Lower leg skin (tissue), 4 donors: ENCODE measurements around the gene KIF26B. TPM values are rescaled to one million over a fixed set of nuclear protein-coding genes. Genes with fewer than 3 reads are reported as not detected.

Source experiments
- DNase-seq, 2 donors: peaks; one replicate each; pipeline ENCODE4 v3.0.0-alpha.2; 2019; ENCODE audit warnings: low spot score in 2 of 2
- H3K4me3 ChIP-seq: fragments of 200-600 bp; sonication (generic); 2 replicates; pipeline ENCODE4 v1.5.1; 2017; ENCODE audit warnings: mild to moderate bottlenecking, low read depth; ENCODE audit not compliant: poor library complexity, severe bottlenecking
- POLR2A ChIP-seq, 2 donors: fragments of 450-650 bp; IDR thresholded peaks; one replicate each; pipeline ENCODE4 v1.6.1; 2016 to 2017; ENCODE audit warnings: antibody characterized with exemption in 2 of 2, mild to moderate bottlenecking in 1 of 2, moderate library complexity in 1 of 2
- WGBS, 2 donors: methylation state at CpG; one replicate each; pipeline ENCODE4 v1.1.5; 2018; 5-methylcytosine and 5-hydroxymethylcytosine counted together
- intact Hi-C: fragments of 100-400 bp; cut with DNase I; formaldehyde crosslinking; loops from one replicate; pipeline ENCODE4 v1.15.0; 2023; ENCODE audit warnings: low total_unique reads
- total RNA-seq, 4 donors: library from RNA; depleted of rRNA; stranded (reverse); fragments of >200 nt; gene quantifications; one replicate each; pipeline ENCODE4 v1.1.0, GENCODE V29; 2016
- TF ChIP-seq, protein P1 (sequence below), 3 donors: fragments of 450-650 bp; IDR thresholded peaks; one replicate each; pipeline ENCODE4 v1.5.1; 2016; ENCODE audit warnings: antibody characterized with exemption in 3 of 3, mild to moderate bottlenecking in 3 of 3, moderate library complexity in 2 of 3

The KIF26B gene
- total RNA-seq, 4 donors from 2014 or later, result 3.9 to 6.6 (median 5.7) TPM

DNA sequence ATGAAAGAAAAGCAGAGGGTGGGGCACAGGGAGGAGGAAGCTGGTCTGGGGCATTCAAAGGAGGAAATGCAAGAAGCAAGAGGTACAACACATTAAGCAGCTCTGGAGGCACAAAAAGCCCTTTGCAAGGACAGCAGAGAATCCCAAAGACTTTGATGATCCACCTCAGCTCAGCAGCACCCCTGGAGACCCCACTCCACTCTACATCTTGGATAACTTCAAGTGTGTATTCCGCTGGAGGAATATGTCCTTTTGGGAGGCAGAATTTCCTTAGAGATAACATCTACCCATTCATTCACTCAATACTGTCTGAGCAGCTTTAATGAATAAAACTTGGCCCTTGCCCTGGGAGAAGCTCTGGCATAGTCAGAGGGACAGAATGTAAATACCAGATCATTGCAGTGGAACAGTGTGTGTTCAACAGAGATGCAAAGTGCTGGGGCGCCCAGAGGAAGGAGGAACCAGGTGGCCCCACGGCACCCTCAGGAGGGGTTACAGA, 599.7 kb downstream of the KIF26B start:
- no peak overlapping the region for H3K4me3 ChIP-seq
- intact Hi-C loops, result no loop called here
- DNase-seq, result no peak
- 87 to 100% methylated on average over 3 of the region's 3 CpGs for WGBS, 2 donors
- TF ChIP-seq POLR2A (IDR thresholded peaks at IDR 0.05), result no peak
- TF ChIP-seq, protein P1, sequence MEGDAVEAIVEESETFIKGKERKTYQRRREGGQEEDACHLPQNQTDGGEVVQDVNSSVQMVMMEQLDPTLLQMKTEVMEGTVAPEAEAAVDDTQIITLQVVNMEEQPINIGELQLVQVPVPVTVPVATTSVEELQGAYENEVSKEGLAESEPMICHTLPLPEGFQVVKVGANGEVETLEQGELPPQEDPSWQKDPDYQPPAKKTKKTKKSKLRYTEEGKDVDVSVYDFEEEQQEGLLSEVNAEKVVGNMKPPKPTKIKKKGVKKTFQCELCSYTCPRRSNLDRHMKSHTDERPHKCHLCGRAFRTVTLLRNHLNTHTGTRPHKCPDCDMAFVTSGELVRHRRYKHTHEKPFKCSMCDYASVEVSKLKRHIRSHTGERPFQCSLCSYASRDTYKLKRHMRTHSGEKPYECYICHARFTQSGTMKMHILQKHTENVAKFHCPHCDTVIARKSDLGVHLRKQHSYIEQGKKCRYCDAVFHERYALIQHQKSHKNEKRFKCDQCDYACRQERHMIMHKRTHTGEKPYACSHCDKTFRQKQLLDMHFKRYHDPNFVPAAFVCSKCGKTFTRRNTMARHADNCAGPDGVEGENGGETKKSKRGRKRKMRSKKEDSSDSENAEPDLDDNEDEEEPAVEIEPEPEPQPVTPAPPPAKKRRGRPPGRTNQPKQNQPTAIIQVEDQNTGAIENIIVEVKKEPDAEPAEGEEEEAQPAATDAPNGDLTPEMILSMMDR (IDR thresholded peaks at IDR 0.05), result no peak
